OCI-LY1 (cell line): Measurements from ENCODE around the gene CHTF18.

ENCODE experiments used
- H2AFZ ChIP-seq: fragments of 200-600 bp; sonication (generic), shearing (Covaris generic); 2 replicates; pipeline ENCODE4 v1.6.0; 2014; ENCODE audit warnings: antibody characterized with exemption, mild to moderate bottlenecking, low read length
- H3F3A ChIP-seq: fragments of 200-600 bp; sonication (generic), shearing (Covaris generic); 2 replicates; pipeline ENCODE4 v1.6.0; 2014; ENCODE audit warnings: mild to moderate bottlenecking, antibody characterized with exemption, low read length, moderate library complexity; ENCODE audit not compliant: insufficient read depth
- H3K27ac ChIP-seq: fragments of 200-600 bp; sonication (generic); 2 replicates; pipeline ENCODE4 v1.5.1; 2014; ENCODE audit warnings: low read length, mixed run types, mild to moderate bottlenecking, low read depth; ENCODE audit not compliant: poor library complexity, severe bottlenecking
- H3K27me3 ChIP-seq: fragments of 200-600 bp; sonication (generic); 2 replicates; pipeline ENCODE4 v1.6.0; 2014; ENCODE audit warnings: antibody characterized with exemption, mild to moderate bottlenecking, low read length, moderate library complexity; ENCODE audit not compliant: insufficient read depth
- H3K36me3 ChIP-seq: fragments of 200-600 bp; sonication (generic); 2 replicates; pipeline ENCODE4 v1.6.1; 2014; ENCODE audit warnings: mild to moderate bottlenecking, antibody characterized with exemption, low read length, moderate library complexity, mixed read lengths; ENCODE audit not compliant: insufficient read depth
- H3K4me1 ChIP-seq: fragments of 200-600 bp; sonication (generic); 2 replicates; pipeline ENCODE4 v1.5.1; 2014; ENCODE audit warnings: mild to moderate bottlenecking, low read length, moderate library complexity; ENCODE audit not compliant: insufficient read depth, severe bottlenecking
- H3K4me2 ChIP-seq: fragments of 200-600 bp; sonication (generic), shearing (Covaris generic); 2 replicates; pipeline ENCODE4 v1.6.1; 2014; ENCODE audit warnings: low read length
- H3K4me3 ChIP-seq: fragments of 200-600 bp; sonication (generic); 2 replicates; pipeline ENCODE4 v1.5.1; 2014; ENCODE audit warnings: low read length, low read depth, mild to moderate bottlenecking, mixed read lengths; ENCODE audit not compliant: poor library complexity, severe bottlenecking
- H3K79me2 ChIP-seq: fragments of 200-600 bp; shearing (Covaris generic); 2 replicates; pipeline ENCODE4 v1.6.1; 2016; ENCODE audit warnings: mixed run types, low read length, mixed read lengths; ENCODE audit not compliant: insufficient read depth
- H3K9ac ChIP-seq: fragments of 200-600 bp; sonication (generic), shearing (Covaris generic); 2 replicates; pipeline ENCODE4 v1.6.1; 2014; ENCODE audit warnings: mild to moderate bottlenecking, low read length, mixed read lengths
- H3K9me2 ChIP-seq: fragments of 200-600 bp; sonication (generic), shearing (Covaris generic); 2 replicates; pipeline ENCODE4 v1.6.1; 2014; ENCODE audit warnings: low read depth, mild to moderate bottlenecking, low read length, mixed read lengths
- H3K9me3 ChIP-seq: fragments of 200-600 bp; shearing (Covaris generic); 2 replicates; pipeline ENCODE4 v1.6.1; 2014; ENCODE audit warnings: low read length, mixed read lengths
- H4K20me1 ChIP-seq: fragments of 200-600 bp; sonication (generic), shearing (Covaris generic); 2 replicates; pipeline ENCODE4 v1.6.0; 2016; ENCODE audit warnings: mild to moderate bottlenecking, low read length; ENCODE audit not compliant: insufficient read depth
- EZH2 ChIP-seq: fragments of 200-600 bp; sonication (generic), shearing (Covaris generic); IDR thresholded peaks from 2 replicates; pipeline ENCODE4 v1.8.0; 2017; ENCODE audit warnings: borderline replicate concordance, mixed run types, mild to moderate bottlenecking, antibody characterized with exemption, low read length, moderate library complexity, mixed read lengths
- TF ChIP-seq, protein P1 (sequence below): fragments of 200-600 bp; sonication (generic), shearing (Covaris generic); IDR thresholded peaks from 2 replicates; pipeline ENCODE4 v1.5.1; 2017; ENCODE audit warnings: mild to moderate bottlenecking, antibody characterized with exemption, low read length, moderate library complexity, mixed read lengths

Gene CHTF18

DNA sequence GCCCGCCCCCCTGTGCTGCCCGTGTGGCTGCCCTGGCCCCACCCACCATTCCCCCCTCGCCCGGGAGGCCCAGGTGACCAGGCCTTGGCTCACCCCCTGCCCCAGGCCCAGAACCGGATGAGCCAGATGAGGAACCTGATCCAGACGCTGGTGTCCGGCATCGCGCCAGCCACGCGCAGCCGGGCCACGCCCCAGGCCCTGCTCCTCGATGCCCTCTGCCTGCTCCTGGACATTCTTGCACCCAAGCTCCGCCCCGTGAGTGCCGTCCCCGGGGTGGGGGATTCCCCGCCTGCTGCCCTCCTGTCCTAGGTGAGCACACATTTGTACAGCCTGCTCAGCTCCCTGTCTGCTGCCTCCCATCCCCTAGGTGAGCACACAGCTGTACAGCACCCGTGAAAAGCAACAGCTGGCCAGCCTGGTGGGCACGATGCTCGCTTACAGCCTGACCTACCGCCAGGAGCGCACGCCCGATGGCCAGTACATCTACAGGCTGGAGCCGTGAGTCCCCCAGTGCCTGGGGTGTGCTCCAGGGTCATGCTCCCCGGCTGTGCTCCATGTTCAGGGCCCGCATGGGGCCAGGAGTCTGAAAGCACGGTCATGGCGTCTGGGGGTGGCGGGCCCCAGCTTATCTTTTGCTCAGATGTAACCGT lies 7.3 kb downstream of the CHTF18 start:
- Histone ChIP-seq H3K9me3 (no peaks in the 10 kb centered on the region), H4K20me1 (no peaks in the 10 kb centered on the region), H3K4me1 (no peaks in the 10 kb centered on the region), H3F3A (no peaks in the 10 kb centered on the region), H3K9ac (no peak overlapping the region), H2AFZ (no peak overlapping the region), H3K9me2 (no peaks in the 10 kb centered on the region), H3K36me3 (peaks cover 50% of the 10 kb centered on the region), H3K27ac (no peak overlapping the region), H3K27me3 (peaks cover under 1% of the 10 kb centered on the region; the same call in 1 of the 2 replicates), H3K4me3 (no peak overlapping the region), H3K79me2 (no peaks in the 10 kb centered on the region), H3K4me2 (no peak overlapping the region)
- no peak for TF ChIP-seq EZH2
- TF ChIP-seq, protein P1, sequence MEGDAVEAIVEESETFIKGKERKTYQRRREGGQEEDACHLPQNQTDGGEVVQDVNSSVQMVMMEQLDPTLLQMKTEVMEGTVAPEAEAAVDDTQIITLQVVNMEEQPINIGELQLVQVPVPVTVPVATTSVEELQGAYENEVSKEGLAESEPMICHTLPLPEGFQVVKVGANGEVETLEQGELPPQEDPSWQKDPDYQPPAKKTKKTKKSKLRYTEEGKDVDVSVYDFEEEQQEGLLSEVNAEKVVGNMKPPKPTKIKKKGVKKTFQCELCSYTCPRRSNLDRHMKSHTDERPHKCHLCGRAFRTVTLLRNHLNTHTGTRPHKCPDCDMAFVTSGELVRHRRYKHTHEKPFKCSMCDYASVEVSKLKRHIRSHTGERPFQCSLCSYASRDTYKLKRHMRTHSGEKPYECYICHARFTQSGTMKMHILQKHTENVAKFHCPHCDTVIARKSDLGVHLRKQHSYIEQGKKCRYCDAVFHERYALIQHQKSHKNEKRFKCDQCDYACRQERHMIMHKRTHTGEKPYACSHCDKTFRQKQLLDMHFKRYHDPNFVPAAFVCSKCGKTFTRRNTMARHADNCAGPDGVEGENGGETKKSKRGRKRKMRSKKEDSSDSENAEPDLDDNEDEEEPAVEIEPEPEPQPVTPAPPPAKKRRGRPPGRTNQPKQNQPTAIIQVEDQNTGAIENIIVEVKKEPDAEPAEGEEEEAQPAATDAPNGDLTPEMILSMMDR, result no peak

- H3K4me3 ChIP-seq, result no peak overlapping the region
- no peaks in the 10 kb centered on the region for H3K9me2 ChIP-seq
- no peak overlapping the region for H3K9ac ChIP-seq
- H4K20me1 ChIP-seq, result no peaks in the 10 kb centered on the region
- no peak overlapping the region for H3K27ac ChIP-seq
- peaks cover 4% of the 10 kb centered on the region; the same call in 1 of the 2 replicates for H3K27me3 ChIP-seq
- no peaks in the 10 kb centered on the region for H3K4me1 ChIP-seq
- TF ChIP-seq, protein P1, result no peak
- no peak for TF ChIP-seq EZH2
- H3K9me3 ChIP-seq, result no peaks in the 10 kb centered on the region
- peaks cover 42% of the 10 kb centered on the region for H3K36me3 ChIP-seq
- H3F3A ChIP-seq, result no peaks in the 10 kb centered on the region
- H3K4me2 ChIP-seq, result no peak overlapping the region
- no peak overlapping the region for H2AFZ ChIP-seq
- no peaks in the 10 kb centered on the region for H3K79me2 ChIP-seq
These were observed 8.1 kb downstream of the CHTF18 start for GRCh38 chr16:796296-797119.

DNA sequence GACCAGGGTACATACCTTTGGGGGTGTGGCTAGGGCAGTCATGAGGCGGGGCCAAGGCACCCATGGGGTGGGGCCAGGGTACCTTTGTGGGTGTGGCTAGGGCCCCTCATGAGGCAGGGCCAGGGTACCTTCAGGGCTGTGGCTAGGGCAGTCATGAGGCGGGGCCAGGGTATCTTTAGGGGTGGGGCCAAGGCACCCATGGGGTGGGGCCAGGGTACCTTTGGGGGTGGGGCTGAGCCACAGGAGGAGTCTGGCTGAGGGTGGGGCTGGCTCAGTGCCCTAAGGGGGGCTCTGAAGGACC lies 8.7 kb downstream of the CHTF18 start:
- H3K4me3 ChIP-seq, result no peak overlapping the region
- H2AFZ ChIP-seq, result no peak overlapping the region
- H4K20me1 ChIP-seq, result no peaks in the 10 kb centered on the region
- no peak for TF ChIP-seq EZH2
- TF ChIP-seq, protein P1, result no peak
- H3K9ac ChIP-seq, result no peak overlapping the region
- no peaks in the 10 kb centered on the region for H3K4me1 ChIP-seq
- H3K9me3 ChIP-seq, result no peaks in the 10 kb centered on the region
- no peaks in the 10 kb centered on the region for H3F3A ChIP-seq
- H3K27ac ChIP-seq, result no peak overlapping the region
- H3K36me3 ChIP-seq, result peaks cover 36% of the 10 kb centered on the region
- H3K9me2 ChIP-seq, result no peaks in the 10 kb centered on the region
- H3K79me2 ChIP-seq, result no peaks in the 10 kb centered on the region
- H3K4me2 ChIP-seq, result no peak overlapping the region
- H3K27me3 ChIP-seq, result peaks cover 5% of the 10 kb centered on the region; the same call in 1 of the 2 replicates
